NCI-H128 (cell line): ENCODE data around the gene ERAL1.
"Not testable (repeated sequence)": the region's sequence is repeated elsewhere in the genome, so short reads cannot be mapped to it uniquely, and the experiment has no call there.

Source experiments
- DNase-seq: peaks from one replicate; lab custom pipeline; 2025; ENCODE audit not compliant: unreplicated experiment; lab: John Stamatoyannopoulos, UW

The ERAL1 gene

GRCh38 chr17:28854457-28855335, at the start of gene ERAL1:
TSS of gene ERAL1 (plus strand) at chr17:28855016. CDS start at chr17:28855035, 19 bp downstream.
- peak; percentile 57 for DNase-seq

GRCh38 chr17:28807925-28808634, 46.7 kb upstream of the ERAL1 start:
- no peak for DNase-seq

- no peak for DNase-seq
Measured at GRCh38 chr17:28810437-28810836, 44.4 kb upstream of the ERAL1 start.

- no peak for DNase-seq
Measured at GRCh38 chr17:28811651-28812090, 43.1 kb upstream of the ERAL1 start.

GRCh38 chr17:28812091-28812747, 42.6 kb upstream of the ERAL1 start:
- peak; percentile 81 for DNase-seq

- DNase-seq = no peak
Measured at GRCh38 chr17:28812748-28813377, 42.0 kb upstream of the ERAL1 start.

- no peak for DNase-seq
Measured at GRCh38 chr17:28816540-28816939, 38.3 kb upstream of the ERAL1 start.

GRCh38 chr17:28818819-28819221, 36.0 kb upstream of the ERAL1 start:
- DNase-seq = no peak

- no peak for DNase-seq
Measured at GRCh38 chr17:28819582-28819981, 35.2 kb upstream of the ERAL1 start.

- no peak for DNase-seq
Measured at GRCh38 chr17:28827672-28828071, 27.1 kb upstream of the ERAL1 start.

- no peak for DNase-seq
Measured at GRCh38 chr17:28828294-28829040, 26.3 kb upstream of the ERAL1 start.

- no peak for DNase-seq
Measured at GRCh38 chr17:28834420-28834819, 20.4 kb upstream of the ERAL1 start.

- not testable (repeated sequence) for DNase-seq
Measured at GRCh38 chr17:28836541-28836940, 18.3 kb upstream of the ERAL1 start.

- no peak for DNase-seq
Measured at GRCh38 chr17:28839221-28839620, 15.6 kb upstream of the ERAL1 start.

- DNase-seq = no peak
Measured at GRCh38 chr17:28841901-28842281, 12.9 kb upstream of the ERAL1 start.

GRCh38 chr17:28842282-28843012, 12.4 kb upstream of the ERAL1 start, which contains the start of gene FAM222B:
TSS of gene FAM222B (minus strand) at chr17:28842790. CDS start at chr17:28766667, 76,123 bp downstream.
- DNase-seq = peak; percentile 48

- DNase-seq = no peak
Measured at GRCh38 chr17:28843816-28844148, 11.0 kb upstream of the ERAL1 start.

GRCh38 chr17:28846231-28846630, 8.6 kb upstream of the ERAL1 start:
- no peak for DNase-seq

- not testable (repeated sequence) for DNase-seq
Measured at GRCh38 chr17:28846699-28847098, 8.1 kb upstream of the ERAL1 start.

GRCh38 chr17:28848667-28849066, 6.1 kb upstream of the ERAL1 start:
- not testable (repeated sequence) for DNase-seq
